GM12865 (cell line): Measurements from ENCODE around the gene GGN.

Source experiments
- DNase-seq: peaks from one replicate; pipeline ENCODE4 v3.0.0; 2010; ENCODE audit warnings: low read depth
- H3K4me3 ChIP-seq: 2 replicates; pipeline ENCODE4 v1.5.1; 2011; ENCODE audit warnings: mild to moderate bottlenecking, low read depth, low read length, control low read depth
- TF ChIP-seq, protein P1 (sequence below): IDR thresholded peaks from 2 replicates; pipeline ENCODE4 v1.5.1; 2011; ENCODE audit warnings: low read length, control low read depth, low read depth, inconsistent platforms; ENCODE audit not compliant: insufficient read depth; ENCODE audit errors: missing control alignments

The GGN gene, protein sequence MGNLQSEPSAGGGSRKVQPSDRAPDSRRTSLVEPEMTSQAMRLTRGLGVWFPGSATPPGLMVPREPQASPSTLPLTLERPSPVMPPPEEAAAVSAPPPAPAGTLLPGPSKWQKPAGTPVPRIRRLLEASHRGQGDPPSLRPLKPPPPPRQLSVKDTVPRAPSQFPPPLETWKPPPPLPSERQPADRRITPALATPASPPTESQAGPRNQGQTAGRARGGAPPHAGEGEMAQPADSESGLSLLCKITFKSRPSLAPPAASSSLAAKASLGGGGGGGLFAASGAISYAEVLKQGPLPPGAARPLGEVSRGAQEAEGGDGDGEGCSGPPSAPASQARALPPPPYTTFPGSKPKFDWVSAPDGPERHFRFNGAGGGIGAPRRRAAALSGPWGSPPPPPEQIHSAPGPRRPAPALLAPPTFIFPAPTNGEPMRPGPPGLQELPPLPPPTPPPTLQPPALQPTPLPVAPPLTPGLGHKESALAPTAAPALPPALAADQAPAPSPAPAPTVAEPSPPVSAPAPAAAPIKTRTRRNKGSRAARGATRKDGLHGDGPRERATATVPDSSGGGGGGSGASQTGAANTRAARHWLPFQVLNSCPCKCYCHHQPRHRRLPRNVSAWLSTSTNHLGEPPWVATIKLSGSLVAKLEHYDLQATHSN

DNA sequence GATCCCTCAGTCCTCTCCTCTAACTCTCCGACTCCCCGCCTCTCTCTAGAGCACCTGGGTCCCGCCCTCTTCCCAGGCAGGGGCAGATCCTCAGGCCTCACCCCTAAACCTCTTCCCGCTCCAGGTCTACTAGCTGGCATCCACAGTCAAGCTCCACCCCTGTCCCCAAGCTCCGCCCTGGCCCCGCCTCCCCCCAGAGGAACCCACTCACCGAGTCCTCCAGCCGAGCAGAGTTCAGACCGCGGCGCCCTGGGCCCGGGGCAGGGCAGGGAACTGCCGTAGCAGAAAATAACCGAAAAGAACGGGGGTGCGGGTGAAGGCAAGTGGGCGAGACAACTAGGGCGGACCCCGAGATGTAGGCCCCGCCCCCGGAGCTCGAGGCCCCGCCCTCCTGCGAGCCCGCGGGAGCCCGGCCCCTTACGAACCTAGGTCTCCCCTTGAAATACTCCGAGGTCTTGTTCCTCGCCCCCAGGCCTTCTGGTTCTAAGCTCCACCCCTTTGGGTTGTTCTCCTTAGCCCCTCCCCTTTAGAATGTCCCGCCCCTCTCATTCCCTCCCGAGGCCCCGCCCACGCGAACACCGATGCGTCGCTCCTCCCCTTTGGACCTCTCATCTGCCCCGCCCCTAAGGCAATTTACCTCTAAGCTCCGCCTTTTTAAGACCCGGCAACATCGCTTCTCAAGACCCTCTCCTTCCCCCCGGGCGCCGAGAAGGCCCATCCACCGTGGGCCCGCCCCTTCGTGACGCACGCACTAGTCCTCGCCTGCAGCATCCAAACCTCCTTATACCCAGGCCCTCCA lies at the start of gene GGN:
Gene GGN, minus strand, starts transcription at position 485 of the 799 bp plus-strand sequence. CDS start 773 bp downstream, outside the sequence.
- H3K4me3 ChIP-seq = no peak within 1 kb of the TSS; the same call in 1 of the 2 replicates
- DNase-seq = peak; percentile 71
- TF ChIP-seq, protein P1, sequence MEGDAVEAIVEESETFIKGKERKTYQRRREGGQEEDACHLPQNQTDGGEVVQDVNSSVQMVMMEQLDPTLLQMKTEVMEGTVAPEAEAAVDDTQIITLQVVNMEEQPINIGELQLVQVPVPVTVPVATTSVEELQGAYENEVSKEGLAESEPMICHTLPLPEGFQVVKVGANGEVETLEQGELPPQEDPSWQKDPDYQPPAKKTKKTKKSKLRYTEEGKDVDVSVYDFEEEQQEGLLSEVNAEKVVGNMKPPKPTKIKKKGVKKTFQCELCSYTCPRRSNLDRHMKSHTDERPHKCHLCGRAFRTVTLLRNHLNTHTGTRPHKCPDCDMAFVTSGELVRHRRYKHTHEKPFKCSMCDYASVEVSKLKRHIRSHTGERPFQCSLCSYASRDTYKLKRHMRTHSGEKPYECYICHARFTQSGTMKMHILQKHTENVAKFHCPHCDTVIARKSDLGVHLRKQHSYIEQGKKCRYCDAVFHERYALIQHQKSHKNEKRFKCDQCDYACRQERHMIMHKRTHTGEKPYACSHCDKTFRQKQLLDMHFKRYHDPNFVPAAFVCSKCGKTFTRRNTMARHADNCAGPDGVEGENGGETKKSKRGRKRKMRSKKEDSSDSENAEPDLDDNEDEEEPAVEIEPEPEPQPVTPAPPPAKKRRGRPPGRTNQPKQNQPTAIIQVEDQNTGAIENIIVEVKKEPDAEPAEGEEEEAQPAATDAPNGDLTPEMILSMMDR = no peak

DNA sequence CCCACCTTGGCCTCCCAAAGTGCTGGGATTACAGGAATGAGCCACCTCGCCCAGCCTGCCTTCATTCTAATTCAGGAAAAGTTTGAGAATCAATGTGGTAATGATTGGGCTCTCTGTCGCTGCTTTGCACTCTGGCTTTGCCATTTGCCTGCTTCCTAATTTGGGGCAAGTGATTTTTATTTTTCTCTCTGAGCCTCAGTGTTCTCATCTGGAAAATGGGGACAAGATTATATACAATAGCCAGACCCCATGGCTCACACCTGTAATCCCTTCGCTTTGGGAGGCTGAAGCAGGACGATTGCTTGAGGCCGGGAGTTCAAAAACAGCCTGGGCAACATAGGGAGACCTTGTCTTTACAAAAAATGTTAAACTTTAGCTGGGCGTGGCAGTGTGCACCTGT lies 49.5 kb upstream of the GGN start:
- H3K4me3 ChIP-seq = no peak overlapping the region
- DNase-seq = no peak
- TF ChIP-seq, protein P1 = no peak

DNA sequence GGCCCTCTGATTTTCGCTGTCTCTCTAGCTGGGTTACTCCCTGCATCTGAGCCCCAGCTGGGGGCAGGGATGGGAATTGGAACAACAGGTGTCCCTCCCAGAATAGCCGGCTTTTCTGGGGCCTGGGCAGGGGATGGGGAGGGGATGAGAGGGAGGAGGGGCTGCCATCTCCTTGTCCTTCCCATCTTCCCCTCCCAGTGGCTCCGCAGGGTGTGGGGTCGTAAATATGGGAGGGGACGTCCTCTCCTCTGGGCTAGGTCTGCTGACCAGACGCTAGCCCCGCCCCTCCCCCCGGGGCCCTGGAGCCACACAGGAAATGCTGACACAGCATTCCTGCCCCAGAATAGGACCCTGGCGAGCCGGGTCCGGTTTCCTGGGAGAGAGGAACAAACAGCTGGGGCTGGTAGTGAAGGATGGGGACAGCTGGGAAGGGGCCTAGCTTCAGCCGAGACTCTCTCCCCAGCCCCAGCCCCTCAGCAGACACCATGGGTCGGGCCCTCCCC lies 46.8 kb upstream of the GGN start:
- H3K4me3 ChIP-seq = no peak overlapping the region
- no peak for DNase-seq
- TF ChIP-seq, protein P1 = no peak

DNA sequence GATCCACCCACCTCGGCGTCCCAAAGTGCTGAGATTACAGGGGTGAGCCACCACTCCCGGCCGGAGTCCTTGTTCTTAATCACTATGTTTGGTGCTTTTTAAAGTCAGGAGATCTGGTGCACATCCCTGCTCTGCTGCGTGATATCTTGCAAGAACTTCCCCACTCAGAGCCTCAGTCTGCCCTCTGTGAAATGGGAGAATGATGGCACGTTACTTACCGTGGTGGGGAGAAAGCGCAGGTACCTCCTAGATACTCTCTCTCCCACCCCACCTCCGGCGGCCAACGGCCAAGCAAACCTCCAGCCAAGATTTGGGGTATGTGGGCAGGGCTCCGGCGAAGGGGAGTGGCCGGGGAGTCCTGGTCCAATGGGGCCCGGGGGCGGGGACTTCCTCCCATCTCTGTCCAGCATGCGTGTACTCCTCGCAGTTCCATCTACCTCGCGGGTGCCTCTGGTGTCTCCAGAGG lies 45.5 kb upstream of the GGN start, which contains the start of gene RYR1:
Gene RYR1, plus strand, starts transcription at position 424 of the 466 bp plus-strand sequence. CDS start 139 bp downstream, outside the sequence.
- peak; percentile 30 for DNase-seq
- TF ChIP-seq, protein P1 = no peak
- no peak within 1 kb of the TSS for H3K4me3 ChIP-seq

DNA sequence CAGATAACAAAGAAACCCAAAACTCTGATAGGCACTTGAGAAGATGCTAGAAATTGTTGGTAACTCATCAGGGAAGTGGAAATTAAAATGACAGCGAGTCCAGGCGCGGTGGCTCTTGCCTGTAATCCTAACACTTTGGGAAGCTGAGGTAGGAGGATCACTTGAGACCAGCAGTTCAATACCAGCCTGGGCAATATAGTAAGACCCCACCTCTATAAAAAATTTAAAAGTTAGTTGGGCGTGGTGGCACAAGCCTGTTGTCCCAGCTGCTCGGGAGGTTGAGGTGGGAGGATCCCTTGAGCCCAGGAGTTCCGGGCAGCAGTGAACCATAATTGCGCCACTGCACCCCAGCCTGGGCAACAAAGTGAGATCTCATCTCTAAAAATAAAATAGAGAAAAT lies 43.1 kb upstream of the GGN start:
- no peak overlapping the region for H3K4me3 ChIP-seq
- TF ChIP-seq, protein P1 = no peak

DNA sequence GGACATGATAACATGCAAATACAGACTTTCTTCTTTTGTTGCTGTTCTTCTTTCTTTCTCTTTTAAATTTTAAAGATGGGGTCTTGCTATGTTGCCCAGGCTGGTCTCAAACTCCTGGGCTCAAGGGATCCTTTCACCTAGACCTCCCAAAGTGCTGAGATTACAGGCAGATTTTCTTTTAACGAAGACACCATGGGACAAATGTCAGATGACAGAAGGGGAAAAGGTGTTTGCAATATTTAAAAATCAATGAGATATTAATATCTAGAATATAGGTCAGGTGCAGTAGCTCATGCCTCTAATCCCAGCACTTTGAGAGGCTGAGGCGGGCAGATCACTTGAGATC lies 42.0 kb upstream of the GGN start:
- no peak overlapping the region for H3K4me3 ChIP-seq
- TF ChIP-seq, protein P1 = no peak
- no peak for DNase-seq

More for the DNA sequence above, 43.1 kb upstream of the GGN start:
- DNase-seq = no peak
